OCI-LY3 (cell line): ENCODE results near the gene AUTS2.

Experiments
- EZH2phosphoT487 ChIP-seq: fragments of 200-600 bp; shearing (Covaris generic); IDR thresholded peaks from 2 replicates; pipeline ENCODE4 v1.6.1; 2018; ENCODE audit warnings: antibody characterized with exemption, mixed run types, low read depth
- TF ChIP-seq, protein P1 (sequence below): fragments of 200-600, 300-600 bp; sonication (generic); IDR thresholded peaks from 2 replicates; pipeline ENCODE4 v1.5.1; 2014; ENCODE audit warnings: antibody characterized with exemption, low read length, low read depth

DNA sequence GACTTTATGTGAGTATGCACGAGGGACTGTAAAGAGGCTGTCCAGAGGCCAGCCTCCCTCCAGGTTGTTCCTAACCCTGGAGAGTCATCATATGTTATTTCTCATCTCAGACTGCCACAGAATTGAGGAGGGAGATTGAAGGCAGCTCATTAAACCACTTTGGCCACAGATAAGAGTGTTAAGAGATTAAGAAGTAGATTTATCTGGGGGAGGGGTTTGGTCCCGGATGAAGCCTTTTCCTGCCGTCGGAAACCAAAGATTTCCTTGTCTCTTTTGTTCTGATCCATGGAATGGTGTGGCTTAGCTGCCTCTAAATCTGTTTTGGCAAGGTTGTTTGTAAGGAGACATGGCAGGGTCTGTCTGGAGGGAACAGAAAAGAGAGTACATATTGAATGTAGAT, 338.8 kb downstream of the AUTS2 start:
- TF ChIP-seq EZH2phosphoT487: no peak
- TF ChIP-seq, protein P1, sequence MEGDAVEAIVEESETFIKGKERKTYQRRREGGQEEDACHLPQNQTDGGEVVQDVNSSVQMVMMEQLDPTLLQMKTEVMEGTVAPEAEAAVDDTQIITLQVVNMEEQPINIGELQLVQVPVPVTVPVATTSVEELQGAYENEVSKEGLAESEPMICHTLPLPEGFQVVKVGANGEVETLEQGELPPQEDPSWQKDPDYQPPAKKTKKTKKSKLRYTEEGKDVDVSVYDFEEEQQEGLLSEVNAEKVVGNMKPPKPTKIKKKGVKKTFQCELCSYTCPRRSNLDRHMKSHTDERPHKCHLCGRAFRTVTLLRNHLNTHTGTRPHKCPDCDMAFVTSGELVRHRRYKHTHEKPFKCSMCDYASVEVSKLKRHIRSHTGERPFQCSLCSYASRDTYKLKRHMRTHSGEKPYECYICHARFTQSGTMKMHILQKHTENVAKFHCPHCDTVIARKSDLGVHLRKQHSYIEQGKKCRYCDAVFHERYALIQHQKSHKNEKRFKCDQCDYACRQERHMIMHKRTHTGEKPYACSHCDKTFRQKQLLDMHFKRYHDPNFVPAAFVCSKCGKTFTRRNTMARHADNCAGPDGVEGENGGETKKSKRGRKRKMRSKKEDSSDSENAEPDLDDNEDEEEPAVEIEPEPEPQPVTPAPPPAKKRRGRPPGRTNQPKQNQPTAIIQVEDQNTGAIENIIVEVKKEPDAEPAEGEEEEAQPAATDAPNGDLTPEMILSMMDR: no peak
